ENCODE measurements around the gene KLK12.
"Not testable (repeated sequence)": the region's sequence is repeated elsewhere in the genome, so short reads cannot be mapped to it uniquely, and the experiment has no call there.

Gene KLK12

DNA sequence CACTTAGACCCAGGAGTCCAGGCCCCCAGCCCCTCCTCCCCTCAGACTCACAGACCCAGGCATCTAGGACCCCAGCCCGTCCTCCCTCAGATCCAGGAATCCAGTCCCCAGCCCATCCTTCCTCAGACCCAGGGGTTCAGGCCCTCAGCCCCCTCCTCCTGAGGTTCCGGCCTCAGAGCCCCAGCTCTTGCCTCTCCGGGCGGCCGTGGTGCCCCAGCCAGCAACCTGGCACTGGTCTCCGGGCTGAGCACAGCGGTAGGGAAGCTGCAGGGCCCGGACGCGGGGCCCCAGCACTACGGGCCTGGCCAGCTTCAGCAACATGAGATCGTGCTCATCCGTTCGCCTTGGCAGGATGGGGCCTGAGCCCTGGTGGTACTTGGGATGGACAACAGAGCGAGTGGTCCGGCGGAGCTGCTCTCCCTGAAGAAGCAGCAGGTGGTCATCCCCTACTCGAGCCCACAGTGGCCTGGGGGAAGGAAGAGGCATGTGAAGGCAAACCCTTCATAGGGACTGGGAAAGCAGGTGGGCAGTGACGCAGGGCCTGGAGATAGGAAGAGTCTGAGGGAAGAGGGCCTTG lies 19.0 kb downstream of the KLK12 start:
- DNase-seq (ENCODE audit: low read depth in 2 of 2) = no peak

- no peak for DNase-seq (ENCODE audit: low read depth in 2 of 2)
Measured at GRCh38 chr19:51014242-51014641, 20.6 kb downstream of the KLK12 start.

DNA sequence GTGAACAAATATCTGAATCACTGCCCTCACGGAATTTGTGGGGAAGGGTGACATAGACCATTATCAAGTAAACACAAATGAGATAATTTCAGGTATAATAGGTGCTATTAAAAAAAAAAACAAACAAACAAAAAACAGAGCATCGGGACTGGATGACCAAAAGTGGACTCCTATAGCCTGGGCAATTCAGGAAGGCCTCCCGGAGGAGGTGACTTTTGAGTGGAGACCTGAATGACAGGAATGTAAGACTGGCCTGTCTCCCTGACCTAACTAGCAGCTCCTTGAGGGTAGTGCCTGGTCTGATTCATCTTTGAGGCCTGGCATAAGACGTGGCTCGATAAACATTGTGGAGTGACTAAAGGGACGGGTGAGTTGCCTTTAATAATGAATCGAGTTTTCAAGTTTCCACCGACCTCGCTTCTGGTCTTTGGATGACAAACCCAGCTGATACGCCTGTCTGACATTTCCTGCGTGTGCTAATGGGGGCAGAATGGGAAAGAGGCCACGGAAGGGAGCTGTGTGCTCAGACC lies 22.1 kb downstream of the KLK12 start:
- DNase-seq (ENCODE audit: low read depth in 2 of 2) = no peak

- DNase-seq (ENCODE audit: low read depth in 2 of 2) = no peak
Measured at GRCh38 chr19:51010066-51010795, 24.6 kb downstream of the KLK12 start.

DNA sequence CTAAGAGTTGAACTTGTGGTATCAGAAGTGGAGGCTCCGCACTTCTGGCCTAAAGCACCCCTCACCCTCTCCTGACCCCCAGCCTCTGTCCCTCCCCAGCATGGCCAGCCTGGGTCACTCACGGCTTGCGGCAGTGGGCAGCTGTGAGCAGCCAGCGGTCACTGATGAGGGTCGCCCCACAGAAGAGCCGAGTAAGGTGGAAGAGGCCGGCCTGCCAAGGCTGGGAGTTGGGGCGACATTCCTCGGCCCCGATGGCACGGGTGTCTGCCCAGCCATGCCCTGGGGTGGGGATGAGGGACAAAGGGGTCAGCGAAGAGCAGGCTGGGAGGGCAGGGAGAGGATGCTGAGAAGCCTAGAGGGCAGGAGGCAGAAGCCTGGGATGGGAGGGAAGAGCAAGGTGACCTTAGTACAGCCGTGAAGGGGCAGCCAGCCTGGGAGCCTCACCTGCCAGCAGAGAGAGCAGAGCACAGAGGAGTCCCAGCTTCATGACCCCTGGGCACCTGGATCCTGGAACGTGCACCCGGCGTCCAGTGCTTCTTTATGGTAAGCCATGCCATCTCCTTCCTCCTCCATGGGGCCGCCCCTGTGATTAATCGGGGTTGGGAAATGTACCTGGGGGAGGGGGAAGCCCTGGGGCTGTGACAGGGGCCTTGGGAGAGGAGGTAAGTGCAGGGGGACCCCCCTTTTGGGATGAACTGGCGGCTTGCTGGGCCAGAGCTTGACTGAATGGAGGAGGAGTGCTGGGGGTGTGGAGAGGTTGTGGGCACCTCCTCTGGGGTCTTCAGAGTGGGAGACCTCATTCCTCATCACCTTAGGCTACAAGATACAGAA lies 25.5 kb downstream of the KLK12 start:
- DNase-seq (ENCODE audit: low read depth in 2 of 2) = no peak

DNA sequence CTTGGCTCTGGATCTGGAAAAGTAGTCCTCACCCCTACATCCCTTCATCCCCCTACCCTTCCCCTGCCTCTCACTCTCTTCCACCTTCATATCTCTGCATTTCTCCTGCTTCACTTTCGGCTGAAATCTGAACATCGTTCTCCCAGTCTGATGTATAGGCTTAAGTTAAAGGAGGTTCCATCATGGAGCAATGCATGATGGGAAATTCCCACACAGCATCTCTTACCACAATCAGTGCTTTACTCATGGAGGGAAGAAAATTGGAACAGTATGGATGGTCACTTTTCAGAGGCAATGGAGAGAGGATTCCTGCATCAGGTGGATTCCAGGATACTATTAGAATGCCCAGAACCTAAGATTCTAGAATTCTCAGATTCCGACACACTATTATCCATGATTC lies 27.3 kb downstream of the KLK12 start:
- DNase-seq (ENCODE audit: low read depth in 2 of 2) = no peak

GRCh38 chr19:51006406-51006805 lies 28.4 kb downstream of the KLK12 start:
- no peak for DNase-seq (ENCODE audit: low read depth in 2 of 2)

DNA sequence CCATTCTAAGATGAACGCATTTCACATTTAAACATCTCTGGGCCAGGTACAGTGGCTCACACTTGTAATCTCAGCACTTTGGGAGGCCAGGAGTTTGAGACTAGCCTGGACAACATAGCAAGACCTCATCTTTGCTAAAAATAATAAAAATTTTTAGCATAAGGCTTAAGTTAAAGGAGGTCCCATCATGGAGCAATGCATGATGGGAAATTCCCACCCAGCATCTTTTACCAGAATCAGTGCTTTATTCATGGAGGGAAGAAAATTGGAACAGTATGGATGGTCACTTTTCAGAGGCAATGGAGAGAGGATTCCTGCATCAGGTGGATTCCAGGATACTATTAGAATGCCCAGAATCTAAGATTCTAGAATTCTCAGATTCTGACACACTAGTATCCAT lies 29.6 kb downstream of the KLK12 start:
- DNase-seq (ENCODE audit: low read depth in 2 of 2) = no peak

- no peak for DNase-seq (ENCODE audit: low read depth in 2 of 2)
Measured at GRCh38 chr19:51003316-51003715, 31.5 kb downstream of the KLK12 start.

GRCh38 chr19:51002542-51003311 lies 32.1 kb downstream of the KLK12 start:
- DNase-seq (ENCODE audit: low read depth in 2 of 2) = no peak

- DNase-seq (ENCODE audit: low read depth in 2 of 2) = no peak
Measured at GRCh38 chr19:51002089-51002532, 32.7 kb downstream of the KLK12 start.

- no peak for DNase-seq (ENCODE audit: low read depth in 2 of 2)
Measured at GRCh38 chr19:51001515-51001914, 33.3 kb downstream of the KLK12 start, which contains the start of gene KLK8. Gene KLK8, minus strand, starts transcription at chr19:51001604. Its CDS starts 437 bp downstream, at chr19:51001167.

GRCh38 chr19:51000981-51001380 lies 33.8 kb downstream of the KLK12 start:
- DNase-seq (ENCODE audit: low read depth in 2 of 2) = no peak

- no peak for DNase-seq (ENCODE audit: low read depth in 2 of 2)
Measured at GRCh38 chr19:51000426-51000825, 34.4 kb downstream of the KLK12 start.

DNA sequence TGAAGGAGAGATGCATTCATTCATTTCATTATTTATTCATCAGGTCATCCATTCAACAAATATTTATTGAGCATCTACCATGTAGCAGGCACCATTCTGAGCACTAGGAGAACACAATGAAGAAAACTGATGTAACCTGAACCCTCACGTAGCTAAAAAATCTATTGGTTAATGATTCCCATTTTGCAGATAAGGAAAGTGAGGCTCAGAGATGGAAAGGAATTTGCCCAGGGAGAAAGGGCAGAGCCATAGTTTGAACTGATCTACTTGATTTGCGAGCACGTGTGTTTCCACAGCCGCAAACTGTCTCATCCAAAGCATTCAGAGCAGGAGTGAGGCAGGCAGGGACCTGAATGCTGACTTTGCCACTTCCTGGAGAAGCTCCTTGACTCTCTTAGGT lies 36.1 kb downstream of the KLK12 start:
- DNase-seq (ENCODE audit: low read depth in 2 of 2) = no peak

GRCh38 chr19:50998061-50998460 lies 36.7 kb downstream of the KLK12 start:
- DNase-seq (ENCODE audit: low read depth in 2 of 2) = no peak

- no peak for DNase-seq (ENCODE audit: low read depth in 2 of 2)
Measured at GRCh38 chr19:50994129-50994528, 40.7 kb downstream of the KLK12 start.

- DNase-seq (ENCODE audit: low read depth in 2 of 2) = no peak
Measured at GRCh38 chr19:50992666-50993035, 42.2 kb downstream of the KLK12 start.

DNA sequence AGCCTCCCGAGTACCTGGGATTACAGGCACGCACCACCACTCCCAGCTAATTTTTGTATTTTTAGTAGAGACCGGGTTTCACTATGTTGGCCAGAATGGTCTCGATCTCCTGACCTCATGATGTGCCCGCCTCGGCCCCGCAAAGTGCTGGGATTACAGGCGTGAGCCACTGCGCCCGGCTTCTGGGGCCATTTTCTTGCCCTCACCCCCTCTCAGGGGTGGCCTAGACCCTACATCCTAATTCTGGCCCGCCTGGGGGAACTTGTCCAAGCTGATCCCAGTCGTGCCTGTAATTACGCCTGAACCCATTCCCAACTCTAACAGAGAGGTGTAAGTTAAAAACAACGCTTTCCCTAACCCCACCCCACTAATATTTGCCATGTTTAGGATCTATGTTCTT lies 50.4 kb downstream of the KLK12 start:
- DNase-seq (ENCODE audit: low read depth in 2 of 2) = not testable (repeated sequence)

- no peak for DNase-seq (ENCODE audit: low read depth in 2 of 2)
Measured at GRCh38 chr19:50983625-50984292, 51.0 kb downstream of the KLK12 start, which contains the start of gene KLK7. Gene KLK7, minus strand, starts transcription at chr19:50983917. Its CDS starts 1,518 bp downstream, at chr19:50982399.

GRCh38 chr19:50982186-50982585 lies 52.6 kb downstream of the KLK12 start:
- no peak for DNase-seq (ENCODE audit: low read depth in 2 of 2)
